Hematopoietic multipotent progenitor cell treated with erythropoietin and hydrocortisone succinate and interleukin-3 and kit ligand, for 15 days (in vitro differentiated cells): ENCODE data around the gene HECTD4.
"Not testable (repeated sequence)": the region's sequence is repeated elsewhere in the genome, so short reads cannot be mapped to it uniquely, and the experiment has no call there.

Experiments used
- DNase-seq: peaks from one replicate; pipeline ENCODE4 v3.0.0-alpha.2; 2015; ENCODE audit warnings: low spot score

The HECTD4 gene

GRCh38 chr12:112261559-112261958 is 120.7 kb downstream of the HECTD4 start:
- DNase-seq: no peak

DNA sequence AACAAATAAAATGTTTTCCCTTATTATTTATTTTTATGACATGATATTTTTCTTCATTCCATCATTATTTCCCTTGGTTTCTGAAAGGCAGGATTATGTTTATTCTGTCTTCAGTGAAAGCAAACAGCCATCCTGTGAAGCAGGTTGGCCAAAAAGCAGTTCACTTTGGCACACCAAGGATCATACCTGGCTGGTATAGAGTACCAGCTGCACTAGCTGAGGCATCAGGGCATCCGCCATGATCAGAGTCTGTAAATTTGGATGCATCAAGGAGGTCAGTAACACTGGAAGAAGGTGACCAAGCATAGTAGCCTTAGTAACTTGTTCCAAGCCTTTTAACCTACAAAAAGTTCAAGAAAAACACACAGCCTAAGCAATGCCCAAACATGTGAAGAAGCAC is 123.3 kb downstream of the HECTD4 start:
- DNase-seq: no peak

DNA sequence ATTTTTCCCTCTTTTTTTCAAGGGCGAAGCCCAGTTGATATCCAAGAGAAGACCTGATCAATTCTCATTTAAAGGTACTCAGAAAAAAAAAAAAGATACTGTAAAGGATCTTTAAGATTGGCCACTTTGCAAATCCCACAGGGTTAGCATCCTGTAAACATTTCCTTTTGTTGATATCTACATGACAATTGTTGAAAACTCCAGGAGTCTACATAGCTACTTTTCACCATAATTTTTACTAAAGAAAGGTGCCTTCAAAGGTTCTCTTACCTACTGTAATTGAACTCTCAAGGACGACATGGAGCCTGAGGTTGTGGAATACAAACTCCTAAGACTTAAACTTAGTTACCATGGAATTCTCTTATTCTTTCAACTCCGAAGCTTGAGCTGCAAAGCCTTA is 125.5 kb downstream of the HECTD4 start:
- DNase-seq: no peak

DNA sequence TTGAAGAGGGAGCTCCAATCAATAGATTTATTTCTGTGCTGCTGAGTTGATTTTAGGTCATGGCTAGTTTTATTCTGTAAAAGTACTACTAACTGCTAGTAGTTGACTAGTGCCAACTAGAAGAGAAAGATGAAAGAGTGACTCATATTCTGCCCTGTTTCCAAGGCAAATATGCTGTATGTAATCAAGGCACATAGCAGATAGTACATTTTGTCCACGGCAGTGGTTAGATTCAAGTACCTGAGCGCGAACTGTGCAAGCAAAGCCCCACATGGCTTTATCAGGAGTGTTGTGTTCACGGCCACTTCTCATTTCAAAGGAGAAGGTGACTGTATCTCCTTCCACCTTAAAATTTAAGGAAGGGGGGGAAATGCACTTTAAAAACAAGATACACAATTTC is 130.0 kb downstream of the HECTD4 start:
- DNase-seq: no peak

- not testable (repeated sequence) for DNase-seq
Observed at GRCh38 chr12:112244902-112245301, 137.3 kb downstream of the HECTD4 start.

DNA sequence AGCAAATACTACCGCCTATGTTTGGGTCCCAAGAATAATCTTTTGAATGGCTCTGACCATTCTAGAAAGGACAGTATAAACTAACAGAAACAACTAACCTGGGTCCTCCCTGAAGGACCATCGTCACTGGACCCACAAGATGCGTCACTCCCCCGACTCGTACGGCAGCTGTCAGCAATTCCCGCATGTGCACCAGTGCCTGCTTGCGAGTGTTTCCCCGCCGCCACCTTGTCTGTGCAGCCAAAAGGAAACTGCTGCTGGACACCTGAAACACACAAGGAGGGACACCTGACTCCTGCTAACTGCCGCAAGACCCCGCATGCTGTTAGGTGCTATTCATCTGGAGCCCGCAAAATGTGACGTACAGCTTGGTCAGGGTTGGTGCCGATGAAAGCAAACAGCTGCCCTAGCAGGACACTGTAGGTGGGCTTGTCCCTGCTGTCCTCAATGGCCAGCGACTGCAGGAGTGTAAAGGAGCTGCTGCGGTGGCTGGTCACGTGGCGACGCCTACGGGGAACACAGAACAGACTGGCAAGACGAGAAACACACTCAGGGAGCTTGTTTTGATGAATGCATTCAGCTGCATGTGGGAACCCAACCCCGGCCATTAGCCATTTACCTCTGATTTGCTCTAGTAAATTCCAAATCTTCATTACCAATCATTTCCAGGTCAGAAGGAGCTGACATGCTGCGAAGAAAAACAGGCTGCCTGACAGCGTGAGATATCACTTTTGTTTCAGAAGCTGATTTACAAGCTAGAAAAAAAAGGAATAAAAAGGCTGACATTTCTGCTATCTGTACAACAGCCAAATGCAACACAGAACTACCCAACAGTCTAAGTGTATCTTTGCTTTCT is 138.7 kb downstream of the HECTD4 start:
- no peak for DNase-seq

DNA sequence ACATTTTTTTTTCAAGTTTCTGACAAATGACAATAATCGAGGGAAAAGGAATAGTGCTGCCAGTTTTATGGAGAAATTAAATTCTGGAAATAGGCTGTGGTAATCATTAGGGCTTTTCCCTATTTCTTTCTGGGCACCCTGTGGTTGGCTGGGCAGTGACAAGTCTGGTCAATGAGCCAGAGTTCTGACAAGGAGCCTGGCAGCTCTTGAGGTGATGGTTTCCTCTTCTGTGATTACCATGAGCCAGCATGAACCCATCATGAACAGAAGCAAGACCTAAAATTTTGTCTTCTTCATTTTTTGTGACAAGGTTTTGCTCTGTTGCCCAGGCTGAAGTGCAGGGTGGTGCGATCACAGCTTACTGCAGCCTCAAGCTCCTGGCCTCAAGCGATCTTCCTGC is 141.1 kb downstream of the HECTD4 start:
- DNase-seq: no peak

- no peak for DNase-seq
Observed at GRCh38 chr12:112239881-112240280, 142.3 kb downstream of the HECTD4 start.

GRCh38 chr12:112239020-112239419 is 143.2 kb downstream of the HECTD4 start:
- DNase-seq: no peak

DNA sequence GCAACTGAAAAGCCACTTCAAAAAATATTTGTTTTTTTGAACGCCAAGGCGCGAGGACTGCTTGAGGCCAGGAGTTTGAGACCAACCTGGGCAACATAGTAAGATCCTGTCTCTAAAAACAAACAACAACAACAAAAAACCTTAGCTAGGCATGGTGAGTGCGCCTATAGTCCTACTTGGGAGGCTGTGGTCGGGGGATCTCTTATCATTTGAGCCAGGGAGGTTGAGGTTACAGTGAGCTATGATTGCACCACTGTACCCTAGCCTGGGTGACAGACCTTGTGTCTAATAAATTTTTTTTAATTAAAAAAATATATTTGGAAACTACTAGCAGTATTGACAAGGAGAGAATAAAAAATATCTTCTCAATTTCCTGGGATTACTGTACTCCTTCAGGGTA is 143.8 kb downstream of the HECTD4 start:
- no peak for DNase-seq

DNA sequence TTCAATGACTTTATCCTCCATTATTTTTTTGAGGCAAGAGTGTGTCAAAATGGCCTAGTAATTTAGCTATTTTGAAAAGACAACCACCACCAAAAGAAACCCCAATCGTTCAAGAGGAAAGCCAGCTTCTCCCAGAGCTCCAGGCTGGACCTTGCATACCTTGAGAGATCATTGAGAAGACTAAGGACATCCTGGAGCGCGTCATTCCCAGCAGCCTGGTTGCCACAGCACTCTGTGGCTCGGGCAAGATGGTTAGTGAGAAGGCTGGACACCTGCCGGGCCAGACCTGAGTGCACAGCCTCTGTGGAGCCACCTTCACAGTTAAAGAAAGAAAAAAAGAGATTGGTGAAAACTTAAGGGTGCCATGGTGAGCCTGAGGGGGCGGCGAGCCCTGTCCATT is 145.4 kb downstream of the HECTD4 start:
- DNase-seq: no peak

DNA sequence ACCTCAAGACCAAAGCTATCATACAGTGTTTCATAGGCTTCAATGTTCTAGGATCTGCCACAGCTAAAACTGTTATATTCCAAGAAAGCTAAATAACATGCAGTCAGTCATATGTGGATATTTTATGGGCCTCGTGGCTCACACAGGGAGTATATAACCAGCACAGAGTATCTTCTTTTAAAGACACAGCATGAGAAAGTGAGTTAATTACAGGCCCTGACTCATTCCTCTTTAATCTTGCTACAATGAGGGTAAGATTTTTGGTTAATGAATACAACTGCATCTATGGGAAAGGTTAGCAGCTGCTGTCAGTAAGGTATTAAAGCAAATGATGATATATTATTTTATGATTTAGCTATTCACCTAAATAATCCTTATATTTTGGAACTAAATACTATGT is 145.8 kb downstream of the HECTD4 start:
- DNase-seq: no peak

GRCh38 chr12:112234303-112234702 is 147.9 kb downstream of the HECTD4 start:
- DNase-seq: no peak

DNA sequence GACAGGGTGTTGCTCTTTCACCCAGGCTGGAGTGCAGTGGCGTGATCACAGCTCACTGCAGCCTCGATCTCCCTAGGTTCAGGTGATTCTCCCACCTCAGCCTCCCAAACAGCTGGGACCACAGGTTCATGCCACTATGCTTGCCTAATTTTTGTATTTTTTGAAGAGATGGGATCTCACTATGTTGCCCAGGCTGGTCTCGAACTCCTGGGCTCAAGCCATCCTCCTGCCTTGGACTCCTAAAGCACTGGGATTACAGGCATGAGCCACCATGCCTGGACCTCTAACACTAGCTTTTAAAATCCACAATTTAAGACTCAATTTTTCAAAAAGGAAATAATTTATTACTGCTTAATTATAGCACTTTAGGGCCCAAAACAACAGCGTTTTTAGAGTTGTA is 149.0 kb downstream of the HECTD4 start:
- no peak for DNase-seq

DNA sequence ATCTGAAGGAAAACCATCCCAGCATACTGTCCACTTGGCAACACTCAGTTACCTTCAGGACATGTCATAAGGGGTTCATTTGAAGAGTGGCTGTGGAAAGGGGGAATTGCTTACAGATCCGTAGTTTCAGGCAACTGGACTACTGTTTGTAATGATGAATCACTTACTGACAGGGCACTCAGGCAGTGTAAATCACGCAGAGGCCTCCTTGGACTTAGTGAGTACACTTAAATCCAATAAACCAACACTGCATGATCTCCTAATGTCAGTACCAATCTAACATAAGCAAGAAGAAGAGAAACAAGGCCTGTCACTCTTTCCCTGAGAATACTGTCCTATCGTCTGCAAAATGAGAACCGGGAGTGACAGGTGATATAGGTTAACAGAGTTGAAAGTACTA is 152.1 kb downstream of the HECTD4 start:
- DNase-seq: no peak

- DNase-seq: no peak
Observed at GRCh38 chr12:112226768-112227167, 155.5 kb downstream of the HECTD4 start.

GRCh38 chr12:112220628-112221027 is 161.6 kb downstream of the HECTD4 start:
- not testable (repeated sequence) for DNase-seq

DNA sequence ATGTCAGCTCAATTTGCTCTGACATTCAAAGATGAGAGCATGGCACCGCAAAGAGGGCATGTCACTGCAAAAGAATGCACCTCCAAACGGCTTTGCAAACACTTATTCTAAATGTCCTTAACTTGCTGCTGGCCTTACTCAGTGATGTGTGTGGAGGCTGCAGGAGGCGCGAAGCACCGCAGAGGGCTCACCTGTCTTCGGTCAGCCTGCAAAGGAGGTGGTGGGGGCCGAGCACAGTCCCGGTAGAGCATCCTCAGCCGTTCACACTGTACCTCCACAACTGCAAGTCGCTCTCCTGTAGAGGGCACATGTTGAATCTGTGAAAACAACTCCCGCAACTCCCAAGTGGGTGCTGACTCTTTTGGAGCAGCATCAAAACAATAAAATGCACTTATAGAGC is 163.0 kb downstream of the HECTD4 start:
- no peak for DNase-seq

GRCh38 chr12:112218150-112218549 is 164.1 kb downstream of the HECTD4 start:
- DNase-seq: no peak

- no peak for DNase-seq
Observed at GRCh38 chr12:112217647-112218046, 164.6 kb downstream of the HECTD4 start.

- no peak for DNase-seq
Observed at GRCh38 chr12:112216223-112216622, 166.0 kb downstream of the HECTD4 start.

- DNase-seq: no peak
Observed at GRCh38 chr12:112214064-112214463, 168.2 kb downstream of the HECTD4 start.

- DNase-seq: no peak
Observed at GRCh38 chr12:112208301-112208910, 173.8 kb downstream of the HECTD4 start.
